Activated B cell treated with CpG ODN at 0.5 μM for 24 hours (primary cell): ENCODE data around the gene APH1B. TPM values are rescaled to one million over a fixed set of nuclear protein-coding genes. Genes with fewer than 3 reads are reported as not detected.

Source experiments
- ATAC-seq: fragments of 200-7000 bp; cut with Tn5 transposase; one replicate; pipeline ENCODE4 v1.10.0; 2021; ENCODE audit warnings: low read depth, mild to moderate bottlenecking, moderate library complexity
- CTCF ChIA-PET: fragments of 350-600 bp; sonication (Branson Sonifier 250); formaldehyde crosslinking; loops from one replicate; lab custom pipeline; 2021; ENCODE audit warnings: antibody characterized with exemption; lab: Charles Lee
- POLR2A ChIA-PET: fragments of 350-600 bp; sonication (Branson Sonifier 250); formaldehyde crosslinking; loops from one replicate; lab custom pipeline; 2021; ENCODE audit warnings: antibody characterized with exemption; lab: Charles Lee
- DNase-seq: peaks from one replicate; pipeline ENCODE4 v3.0.0; 2022
- H3K27ac Mint-ChIP-seq: one replicate; pipeline ENCODE4 v1.8.0; 2020; ENCODE audit warnings: mixed read lengths
- H3K27me3 Mint-ChIP-seq: one replicate; pipeline ENCODE4 v1.8.0; 2021; ENCODE audit warnings: mixed read lengths
- H3K36me3 Mint-ChIP-seq: one replicate; pipeline ENCODE4 v1.8.0; 2021; ENCODE audit warnings: low read depth, mixed read lengths
- H3K4me1 Mint-ChIP-seq: one replicate; pipeline ENCODE4 v1.8.0; 2021; ENCODE audit warnings: mixed read lengths
- H3K4me3 Mint-ChIP-seq: one replicate; pipeline ENCODE4 v1.8.0; 2020; ENCODE audit warnings: mild to moderate bottlenecking, mixed read lengths
- H3K9me3 Mint-ChIP-seq: one replicate; pipeline ENCODE4 v1.8.0; 2020; ENCODE audit warnings: mixed read lengths
- CTCF ChIP-seq: fragments of 200-600 bp; IDR thresholded peaks from one replicate; pipeline ENCODE4 v1.8.0; 2022; ENCODE audit warnings: antibody characterized with exemption, mild to moderate bottlenecking
- intact Hi-C: fragments of 100-400 bp; cut with micrococcal nuclease; formaldehyde crosslinking; loops from one replicate; pipeline ENCODE4 v1.15.1; 2024
- total RNA-seq: library from RNA; stranded (reverse); gene quantifications from 2 replicates; pipeline ENCODE4 v1.2.3, GENCODE V29; 2022

Gene APH1B
- total RNA-seq, 1 donor from 2014 or later = 22.1 TPM

- intact Hi-C loops = no loop called here
- Mint-ChIP-seq H3K27ac (no peak overlapping the region), H3K36me3 (no peaks in the 10 kb centered on the region), H3K4me3 (no peak overlapping the region), H3K27me3 (no peaks in the 10 kb centered on the region), H3K4me1 (no peaks in the 10 kb centered on the region), H3K9me3 (no peaks in the 10 kb centered on the region)
- POLR2A ChIA-PET = no interaction called here
- CTCF ChIA-PET = no interaction called here
- ATAC-seq (no peak), DNase-seq (no peak)
- TF ChIP-seq CTCF = no peak
Observed at GRCh38 chr15:63329567-63330350, 52.4 kb downstream of the APH1B start.

- CTCF ChIA-PET = no interaction called here
Observed at GRCh38 chr15:63330926-63331325, 53.5 kb downstream of the APH1B start.

GRCh38 chr15:63331456-63331855 is 54.1 kb downstream of the APH1B start:
- no peak for DNase-seq
- Mint-ChIP-seq H3K4me1 (no peaks in the 10 kb centered on the region), H3K27ac (no peak overlapping the region), H3K9me3 (no peaks in the 10 kb centered on the region), H3K36me3 (no peaks in the 10 kb centered on the region), H3K4me3 (no peak overlapping the region), H3K27me3 (no peaks in the 10 kb centered on the region)
- ChIA-PET POLR2A (no interaction called here), CTCF (no interaction called here)
- no peak for TF ChIP-seq CTCF
- ATAC-seq = no peak
- intact Hi-C loops = no loop called here

More at GRCh38 chr15:63330926-63331325, 53.5 kb downstream of the APH1B start:
- Mint-ChIP-seq H3K27ac (no peak overlapping the region), H3K4me1 (no peaks in the 10 kb centered on the region), H3K9me3 (no peaks in the 10 kb centered on the region), H3K4me3 (no peak overlapping the region), H3K36me3 (no peaks in the 10 kb centered on the region), H3K27me3 (no peaks in the 10 kb centered on the region)
- intact Hi-C loops = no loop called here
- DNase-seq = no peak
- no peak for ATAC-seq
- no peak for TF ChIP-seq CTCF
- POLR2A ChIA-PET = no interaction called here

- Mint-ChIP-seq H3K9me3 (no peaks in the 10 kb centered on the region), H3K27ac (no peak overlapping the region), H3K4me3 (no peak overlapping the region), H3K4me1 (no peaks in the 10 kb centered on the region), H3K36me3 (no peaks in the 10 kb centered on the region), H3K27me3 (no peaks in the 10 kb centered on the region)
- intact Hi-C loops = no loop called here
- POLR2A ChIA-PET = no interaction called here
- no peak for ATAC-seq
- CTCF ChIA-PET = no interaction called here
- DNase-seq = no peak
- no peak for TF ChIP-seq CTCF
Observed at GRCh38 chr15:63332367-63333124, 55.1 kb downstream of the APH1B start.

- POLR2A ChIA-PET = no interaction called here
- DNase-seq = no peak
- CTCF ChIA-PET = no interaction called here
- no peak overlapping the region for H3K4me3 Mint-ChIP-seq
- H3K9me3 Mint-ChIP-seq = no peaks in the 10 kb centered on the region
- no peak overlapping the region for H3K27ac Mint-ChIP-seq
- no peak for ATAC-seq
- no peak for TF ChIP-seq CTCF
- H3K4me1 Mint-ChIP-seq = no peaks in the 10 kb centered on the region
- intact Hi-C loops = no loop called here
- H3K27me3 Mint-ChIP-seq = no peaks in the 10 kb centered on the region
- no peaks in the 10 kb centered on the region for H3K36me3 Mint-ChIP-seq
Observed at GRCh38 chr15:63334821-63335220, 57.4 kb downstream of the APH1B start.
